HepG2 (cell line): Measurements from ENCODE around the gene TBXA2R. TPM values are rescaled to one million over a fixed set of nuclear protein-coding genes. Genes with fewer than 3 reads are reported as not detected.

Source experiments
- ARHGAP35 ChIP-seq: sonication (generic); formaldehyde crosslinking; IDR thresholded peaks from 2 replicates; pipeline ENCODE4 v1.9.0; 2022; ENCODE audit warnings: mild to moderate bottlenecking, inconsistent platforms, moderate library complexity, missing genetic modification reagents, borderline replicate concordance
- ATAD3A ChIP-seq: sonication (generic); formaldehyde crosslinking; IDR thresholded peaks from 2 replicates; pipeline ENCODE4 v1.4.0; 2020; ENCODE audit warnings: missing genetic modification reagents
- ATF5 ChIP-seq: sonication (generic); formaldehyde crosslinking; IDR thresholded peaks from 2 replicates; pipeline ENCODE4 v1.4.0; 2020; ENCODE audit warnings: mild to moderate bottlenecking, low read depth, missing genetic modification reagents
- BCL3 ChIP-seq: sonication (generic); formaldehyde crosslinking; IDR thresholded peaks from 2 replicates; pipeline ENCODE4 v1.5.1; 2020; ENCODE audit warnings: mild to moderate bottlenecking, missing genetic modification reagents, moderate library complexity
- DMTF1 ChIP-seq: sonication (generic); formaldehyde crosslinking; IDR thresholded peaks from 2 replicates; pipeline ENCODE4 v1.4.0; 2020; ENCODE audit warnings: mild to moderate bottlenecking, missing genetic modification reagents
- KDM5A ChIP-seq: fragments of 200-600 bp; sonication (generic); IDR thresholded peaks from 2 replicates; pipeline ENCODE4 v1.7.0; 2018; ENCODE audit warnings: antibody characterized with exemption, mild to moderate bottlenecking, low read length, borderline replicate concordance
- MLXIP ChIP-seq: sonication (generic); formaldehyde crosslinking; IDR thresholded peaks from 2 replicates; pipeline ENCODE4 v1.9.0; 2021; ENCODE audit warnings: missing genetic modification reagents, borderline replicate concordance
- PAX8 ChIP-seq: sonication (generic); formaldehyde crosslinking; IDR thresholded peaks from 2 replicates; pipeline ENCODE4 v1.8.0; 2022; ENCODE audit warnings: mild to moderate bottlenecking, missing genetic modification reagents, borderline replicate concordance
- TIGD3 ChIP-seq: sonication (generic); formaldehyde crosslinking; IDR thresholded peaks from 2 replicates; pipeline ENCODE4 v1.5.1; 2020; ENCODE audit warnings: mild to moderate bottlenecking, missing genetic modification reagents, borderline replicate concordance
- ZNF280D ChIP-seq: sonication (generic); formaldehyde crosslinking; IDR thresholded peaks from 2 replicates; pipeline ENCODE4 v1.5.1; 2020; ENCODE audit warnings: mild to moderate bottlenecking, missing genetic modification reagents
- ZNF678 ChIP-seq: sonication (generic); formaldehyde crosslinking; IDR thresholded peaks from 2 replicates; pipeline ENCODE4 v1.4.0; 2020; ENCODE audit warnings: mild to moderate bottlenecking, missing genetic modification reagents
- ZSCAN31 ChIP-seq: sonication (generic); formaldehyde crosslinking; IDR thresholded peaks from 2 replicates; pipeline ENCODE4 v1.5.0; 2020; ENCODE audit warnings: low read depth, mild to moderate bottlenecking, missing genetic modification reagents
- polyA plus RNA-seq, 8 experiments: library from polyadenylated mRNA; depleted of rRNA in 3 of 8; stranded (reverse) in 7 of 8; unstranded in 1 of 8; fragments of >200 nt; fragmentation: Illumina TruSeq in 4 of 8; extraction: Trizol in 4 of 8; gene quantifications; 2 replicates each; pipeline versions ENCODE4 v1.2.1 to v1.2.3, GENCODE V29; 2011 to 2016; ENCODE audit warnings: low read depth in 4 of 8, missing spikeins in 1 of 8, mixed read lengths in 1 of 8; ENCODE audit not compliant: insufficient read depth in 1 of 8
- total RNA-seq, 5 experiments: library from RNA; depleted of rRNA; stranded (reverse); fragments of >200 nt; fragmentation: Illumina TruSeq; extraction: Trizol; gene quantifications; 2 replicates each; pipeline ENCODE4 v1.2.3, GENCODE V29; 2016; ENCODE audit warnings: low read depth in 1 of 5

The TBXA2R gene
- total and polyA plus RNA-seq, 2 of the 13 experiments (the other 11 are each of a cell fraction or from before 2014, with no cell fraction given), result 0.09 TPM; not detected in 1

GRCh38 chr19:3557461-3558248, 49.0 kb downstream of the TBXA2R start, which contains the start of gene MFSD12 (continued):
- TF ChIP-seq BCL3 (CRISPR knock-in tag), result no peak
- TF ChIP-seq KDM5A, result peak; percentile 26; the same call in 1 of the 2 replicates
- no peak for TF ChIP-seq ATF5 (CRISPR knock-in tag)
- no peak for TF ChIP-seq DMTF1
- TF ChIP-seq ATAD3A (CRISPR knock-in tag), result no peak
- no peak for TF ChIP-seq ZSCAN31 (CRISPR knock-in tag)
- TF ChIP-seq ARHGAP35 (CRISPR knock-in tag), result no peak
- TF ChIP-seq MLXIP (CRISPR knock-in tag), result no peak
- TF ChIP-seq PAX8, result 0 out of 2 replicates have a peak, but pooled peaks have one; percentile 90
- TF ChIP-seq ZNF280D, result no peak
- 0 out of 2 replicates have a peak, but pooled peaks have one; percentile 75 for TF ChIP-seq TIGD3 (CRISPR knock-in tag)
- no peak; the same call in 1 of the 2 replicates for TF ChIP-seq ZNF678 (CRISPR knock-in tag)
